ENCODE data around the gene SMARCA5.
"Not testable (repeated sequence)": the region's sequence is repeated elsewhere in the genome, so short reads cannot be mapped to it uniquely, and the experiment has no call there.

SMARCA5 gene

DNA sequence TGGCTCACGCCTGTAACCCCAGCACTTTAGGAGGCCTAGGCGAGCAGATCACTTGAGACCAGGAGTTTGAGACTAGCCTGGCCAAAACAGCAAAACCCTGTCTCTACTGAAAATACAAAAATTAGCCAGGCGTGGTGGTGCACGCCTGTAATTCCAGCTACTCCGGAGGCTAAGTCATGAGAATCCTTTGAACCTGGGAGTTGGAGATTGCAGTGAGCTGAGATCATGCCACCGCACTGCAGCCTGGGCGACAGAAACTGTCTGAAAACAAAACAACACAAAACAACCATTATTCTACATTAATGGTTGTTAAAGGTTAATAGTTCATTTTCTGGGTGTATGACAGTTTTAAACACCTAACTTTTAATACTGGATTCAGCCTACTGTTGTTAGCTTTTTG is 1.6 kb upstream of the SMARCA5 start:
- in situ Hi-C loops (cut with HindIII; ENCODE audit: low pct_unique_long_range_greater_than_20kb, low sequenced_read_pairs): no loop called here
- no peak for DNase-seq (ENCODE audit: low read depth in 1 of 2, low spot score in 1 of 2)
- no peak for TF ChIP-seq JUND (IDR thresholded peaks at IDR 0.05; ENCODE audit: low read depth)

DNA sequence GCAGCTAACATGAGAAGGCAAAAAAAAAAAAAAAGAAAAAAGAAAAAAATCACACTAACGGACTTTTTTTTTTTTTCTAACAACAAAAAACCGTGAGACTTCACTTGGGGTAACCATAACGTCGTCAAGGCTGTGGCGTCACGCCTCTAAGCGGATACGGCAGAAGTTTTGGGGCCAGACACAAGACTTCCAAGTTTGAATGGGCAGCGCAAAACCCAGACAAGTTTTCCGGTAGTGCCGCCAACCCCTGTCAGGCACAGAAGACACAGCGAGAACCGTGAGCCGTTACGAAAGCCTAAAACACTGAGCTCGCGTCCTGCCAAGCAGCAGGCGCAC is 556 bp upstream of the SMARCA5 start:
- DNase-seq (ENCODE audit: low read depth in 1 of 2, low spot score in 1 of 2): no peak
- no peak for TF ChIP-seq JUND (IDR thresholded peaks at IDR 0.05; ENCODE audit: low read depth)
- in situ Hi-C loops (cut with HindIII; ENCODE audit: low pct_unique_long_range_greater_than_20kb, low sequenced_read_pairs): no loop called here

- TF ChIP-seq JUND (IDR thresholded peaks at IDR 0.05; ENCODE audit: low read depth): no peak
- DNase-seq (ENCODE audit: low read depth in 1 of 2, low spot score in 1 of 2): no peak
- in situ Hi-C loops (cut with HindIII; ENCODE audit: low pct_unique_long_range_greater_than_20kb, low sequenced_read_pairs): no loop called here
Measured at GRCh38 chr4:143514169-143514495, 630 bp downstream of the SMARCA5 start.

- no peak for TF ChIP-seq JUND (IDR thresholded peaks at IDR 0.05; ENCODE audit: low read depth)
- in situ Hi-C loops (cut with HindIII; ENCODE audit: low pct_unique_long_range_greater_than_20kb, low sequenced_read_pairs): no loop called here
- DNase-seq (ENCODE audit: low read depth in 1 of 2, low spot score in 1 of 2): peak in 1 of 2 experiments; percentile 23
Measured at GRCh38 chr4:143514497-143514896, 995 bp downstream of the SMARCA5 start.

DNA sequence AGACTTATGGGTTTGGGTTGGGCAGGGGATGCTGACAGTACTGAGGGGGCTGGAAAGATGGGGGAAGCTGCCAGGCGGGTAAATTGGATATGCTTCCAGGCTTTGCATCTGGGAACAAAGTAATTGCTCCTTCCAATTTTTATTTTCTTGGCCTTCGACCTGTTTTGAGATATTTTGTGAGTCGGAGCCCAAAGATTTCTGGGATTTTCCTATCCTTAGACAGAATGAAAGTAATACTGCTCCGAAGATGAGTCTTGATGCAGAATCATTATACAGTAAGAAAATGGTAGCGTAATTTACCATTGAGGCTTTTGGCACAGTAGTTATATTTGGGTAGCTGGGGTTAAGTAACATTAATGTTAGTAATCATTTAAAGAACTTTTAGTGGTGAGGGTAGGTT is 1.4 kb downstream of the SMARCA5 start:
- in situ Hi-C loops (cut with HindIII; ENCODE audit: low pct_unique_long_range_greater_than_20kb, low sequenced_read_pairs): no loop called here
- no peak for DNase-seq (ENCODE audit: low read depth in 1 of 2, low spot score in 1 of 2)
- no peak for TF ChIP-seq JUND (IDR thresholded peaks at IDR 0.05; ENCODE audit: low read depth)

DNA sequence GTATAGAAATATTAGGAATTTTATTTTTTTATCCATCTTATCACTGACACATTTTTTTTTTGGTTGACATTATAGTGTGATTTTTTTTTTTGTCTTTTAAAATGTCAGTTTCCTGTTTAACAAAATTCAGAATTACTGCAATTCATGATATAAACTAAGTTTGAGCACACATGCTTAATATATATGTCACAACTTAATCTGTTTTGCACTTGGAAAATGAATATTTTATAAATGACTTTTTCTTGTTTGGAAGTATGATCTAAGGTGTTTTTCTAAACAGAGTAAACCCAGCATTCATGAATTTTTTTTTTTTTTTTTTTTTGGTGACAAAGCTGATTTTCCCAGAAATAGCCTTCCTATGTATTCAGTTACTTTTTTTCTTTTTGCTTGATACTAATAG is 2.4 kb downstream of the SMARCA5 start:
- no peak for DNase-seq (ENCODE audit: low read depth in 1 of 2, low spot score in 1 of 2)
- in situ Hi-C loops (cut with HindIII; ENCODE audit: low pct_unique_long_range_greater_than_20kb, low sequenced_read_pairs): no loop called here
- no peak for TF ChIP-seq JUND (IDR thresholded peaks at IDR 0.05; ENCODE audit: low read depth)

- DNase-seq (ENCODE audit: low read depth in 1 of 2, low spot score in 1 of 2): no peak
- TF ChIP-seq JUND (IDR thresholded peaks at IDR 0.05; ENCODE audit: low read depth): no peak
- in situ Hi-C loops (cut with HindIII; ENCODE audit: low pct_unique_long_range_greater_than_20kb, low sequenced_read_pairs): no loop called here
Measured at GRCh38 chr4:143517764-143518163, 4.3 kb downstream of the SMARCA5 start.

GRCh38 chr4:143524211-143524610 is 10.7 kb downstream of the SMARCA5 start:
- no peak for TF ChIP-seq JUND (IDR thresholded peaks at IDR 0.05; ENCODE audit: low read depth)
- in situ Hi-C loops (cut with HindIII; ENCODE audit: low pct_unique_long_range_greater_than_20kb, low sequenced_read_pairs): no loop called here
- no peak for DNase-seq (ENCODE audit: low read depth in 1 of 2, low spot score in 1 of 2)

DNA sequence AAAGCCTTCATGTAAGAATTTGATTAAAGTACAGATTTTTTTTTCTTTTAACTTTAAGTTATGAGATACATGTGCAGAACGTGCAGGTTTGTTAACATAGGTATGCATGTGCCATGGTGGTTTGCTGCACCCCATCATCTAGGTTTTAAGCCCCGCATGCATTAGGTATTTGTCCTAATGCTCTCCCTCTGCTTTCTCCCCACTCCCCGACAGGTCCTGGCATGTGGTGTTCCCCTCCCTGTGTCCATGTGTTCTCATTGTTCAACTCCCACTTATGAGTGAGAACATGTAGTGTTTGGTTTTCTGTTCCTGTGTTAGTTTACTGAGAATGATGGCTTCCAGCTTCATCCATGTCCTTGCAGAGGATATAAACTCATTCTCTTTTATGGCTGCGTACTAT is 14.5 kb downstream of the SMARCA5 start:
- in situ Hi-C loops (cut with HindIII; ENCODE audit: low pct_unique_long_range_greater_than_20kb, low sequenced_read_pairs); DNase-seq (ENCODE audit: low read depth in 1 of 2, low spot score in 1 of 2): not testable (repeated sequence)

GRCh38 chr4:143531380-143531779 is 17.9 kb downstream of the SMARCA5 start:
- no peak for TF ChIP-seq JUND (IDR thresholded peaks at IDR 0.05; ENCODE audit: low read depth)
- peak in 1 of 2 experiments; percentile 32 for DNase-seq (ENCODE audit: low read depth in 1 of 2, low spot score in 1 of 2)
- in situ Hi-C loops (cut with HindIII; ENCODE audit: low pct_unique_long_range_greater_than_20kb, low sequenced_read_pairs): no loop called here

DNA sequence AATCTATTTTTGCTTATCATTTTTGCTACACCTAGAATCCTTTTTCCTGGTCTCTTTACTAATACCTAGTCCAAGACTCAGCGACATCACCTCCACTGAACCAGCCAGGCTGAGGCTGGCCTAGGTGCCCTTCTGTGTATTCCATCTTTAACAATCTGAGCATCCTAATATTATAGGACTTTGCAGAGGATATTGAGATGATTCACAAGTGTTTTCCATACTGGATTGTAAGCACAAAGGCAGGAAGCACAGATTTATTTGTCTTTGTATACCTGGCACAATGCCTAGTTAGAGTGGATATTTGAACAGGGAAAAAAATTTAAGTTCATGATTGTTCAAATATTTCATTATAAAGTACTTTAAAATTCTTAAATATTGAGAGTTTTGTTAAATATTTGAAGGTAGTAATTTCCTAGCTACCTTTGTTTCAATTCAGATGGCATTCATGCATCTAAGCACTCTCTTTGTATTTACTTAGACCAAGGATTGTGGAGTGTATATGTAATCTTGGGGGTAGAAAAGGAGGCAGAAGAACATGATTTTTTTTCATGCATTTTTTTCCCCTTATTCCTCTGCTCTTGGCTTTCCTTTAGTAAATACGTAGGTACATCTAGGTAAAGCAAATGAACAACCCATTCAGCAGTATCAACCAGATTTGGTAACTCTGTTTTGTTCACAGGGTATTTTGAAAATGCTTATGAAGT is 18.4 kb downstream of the SMARCA5 start:
- DNase-seq (ENCODE audit: low read depth in 1 of 2, low spot score in 1 of 2): no peak
- in situ Hi-C loops (cut with HindIII; ENCODE audit: low pct_unique_long_range_greater_than_20kb, low sequenced_read_pairs): no loop called here
- TF ChIP-seq JUND (IDR thresholded peaks at IDR 0.05; ENCODE audit: low read depth): no peak

DNA sequence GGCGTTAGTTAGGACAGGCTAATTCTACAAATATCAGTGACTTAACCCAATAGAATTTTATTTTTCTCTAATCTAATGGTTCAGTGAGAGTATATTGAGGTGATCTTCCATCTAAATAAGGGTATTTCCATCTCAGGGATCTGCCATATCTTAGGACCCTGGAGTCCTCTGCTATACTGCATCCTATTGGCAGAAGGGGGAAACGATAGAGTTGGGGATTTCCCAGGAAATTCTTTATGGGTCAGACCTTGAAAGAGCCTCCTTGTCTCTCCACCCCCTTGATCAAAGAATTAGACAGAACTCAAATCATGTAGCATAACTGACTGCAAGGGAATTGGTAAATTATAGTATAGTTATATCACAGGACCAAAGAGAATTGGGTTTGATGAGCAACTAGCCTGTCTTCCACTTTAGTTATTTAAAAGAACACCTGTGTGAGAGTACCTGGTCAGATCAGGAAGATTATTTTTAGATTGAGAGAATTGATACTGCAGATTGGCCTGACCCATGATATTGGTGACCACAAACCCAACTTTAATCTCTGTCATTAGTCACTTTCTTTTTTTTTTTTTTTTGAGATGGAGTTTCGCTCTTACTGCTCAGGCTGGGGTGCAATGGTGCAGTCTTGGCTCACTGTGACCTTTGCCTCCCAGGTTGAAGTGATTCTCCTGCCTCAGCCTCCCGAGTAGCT is 25.6 kb downstream of the SMARCA5 start:
- DNase-seq (ENCODE audit: low read depth in 1 of 2, low spot score in 1 of 2): no peak
- no peak for TF ChIP-seq JUND (IDR thresholded peaks at IDR 0.05; ENCODE audit: low read depth)
- in situ Hi-C loops (cut with HindIII; ENCODE audit: low pct_unique_long_range_greater_than_20kb, low sequenced_read_pairs): no loop called here

DNA sequence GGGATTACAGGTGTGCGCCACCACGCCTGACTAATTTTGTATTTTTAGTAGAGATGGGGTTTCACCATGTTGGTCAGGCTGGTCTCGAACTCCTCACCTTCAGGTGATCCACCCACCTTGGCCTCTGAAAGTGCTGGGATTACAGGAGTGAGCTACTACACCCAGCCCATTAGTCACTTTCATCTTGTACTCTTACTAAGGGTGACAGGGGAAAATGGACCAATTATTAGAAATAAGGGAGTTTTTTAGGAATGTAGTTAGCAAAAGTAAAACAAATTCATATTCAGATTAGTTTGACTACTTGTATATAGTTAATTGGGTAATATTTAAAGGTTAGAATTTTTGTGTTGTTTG is 26.1 kb downstream of the SMARCA5 start:
- DNase-seq (ENCODE audit: low read depth in 1 of 2, low spot score in 1 of 2): no peak
- in situ Hi-C loops (cut with HindIII; ENCODE audit: low pct_unique_long_range_greater_than_20kb, low sequenced_read_pairs): no loop called here
- no peak for TF ChIP-seq JUND (IDR thresholded peaks at IDR 0.05; ENCODE audit: low read depth)

DNA sequence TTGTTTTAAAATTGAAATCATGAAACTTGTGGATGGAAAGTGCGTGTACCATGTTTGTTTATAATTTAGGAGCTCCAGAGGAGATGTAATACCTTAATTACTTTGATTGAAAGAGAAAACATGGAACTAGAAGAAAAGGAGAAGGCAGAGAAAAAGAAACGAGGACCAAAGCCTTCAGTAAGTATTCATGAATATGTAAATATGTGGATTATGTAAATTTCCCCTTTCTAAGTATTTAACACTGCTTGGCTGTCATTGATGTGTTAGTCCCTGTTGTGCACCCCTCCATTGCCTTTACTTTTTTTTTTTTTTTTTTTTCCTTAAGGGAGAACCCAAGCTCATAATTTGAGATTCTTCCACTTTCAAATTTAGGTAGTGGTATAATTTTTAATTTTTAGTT is 36.4 kb downstream of the SMARCA5 start:
- no peak for DNase-seq (ENCODE audit: low read depth in 1 of 2, low spot score in 1 of 2)
- in situ Hi-C loops (cut with HindIII; ENCODE audit: low pct_unique_long_range_greater_than_20kb, low sequenced_read_pairs): no loop called here
- no peak for TF ChIP-seq JUND (IDR thresholded peaks at IDR 0.05; ENCODE audit: low read depth)

Data from T47D (cell line).